GM12872 (cell line): Measurements from ENCODE around the gene MTA2.

Source experiments
- CTCF ChIP-seq: IDR thresholded peaks from 3 replicates; pipeline ENCODE4 v1.5.1; 2011; ENCODE audit warnings: low read depth, mild to moderate bottlenecking, low read length, moderate library complexity; ENCODE audit not compliant: insufficient read depth

MTA2 gene

DNA sequence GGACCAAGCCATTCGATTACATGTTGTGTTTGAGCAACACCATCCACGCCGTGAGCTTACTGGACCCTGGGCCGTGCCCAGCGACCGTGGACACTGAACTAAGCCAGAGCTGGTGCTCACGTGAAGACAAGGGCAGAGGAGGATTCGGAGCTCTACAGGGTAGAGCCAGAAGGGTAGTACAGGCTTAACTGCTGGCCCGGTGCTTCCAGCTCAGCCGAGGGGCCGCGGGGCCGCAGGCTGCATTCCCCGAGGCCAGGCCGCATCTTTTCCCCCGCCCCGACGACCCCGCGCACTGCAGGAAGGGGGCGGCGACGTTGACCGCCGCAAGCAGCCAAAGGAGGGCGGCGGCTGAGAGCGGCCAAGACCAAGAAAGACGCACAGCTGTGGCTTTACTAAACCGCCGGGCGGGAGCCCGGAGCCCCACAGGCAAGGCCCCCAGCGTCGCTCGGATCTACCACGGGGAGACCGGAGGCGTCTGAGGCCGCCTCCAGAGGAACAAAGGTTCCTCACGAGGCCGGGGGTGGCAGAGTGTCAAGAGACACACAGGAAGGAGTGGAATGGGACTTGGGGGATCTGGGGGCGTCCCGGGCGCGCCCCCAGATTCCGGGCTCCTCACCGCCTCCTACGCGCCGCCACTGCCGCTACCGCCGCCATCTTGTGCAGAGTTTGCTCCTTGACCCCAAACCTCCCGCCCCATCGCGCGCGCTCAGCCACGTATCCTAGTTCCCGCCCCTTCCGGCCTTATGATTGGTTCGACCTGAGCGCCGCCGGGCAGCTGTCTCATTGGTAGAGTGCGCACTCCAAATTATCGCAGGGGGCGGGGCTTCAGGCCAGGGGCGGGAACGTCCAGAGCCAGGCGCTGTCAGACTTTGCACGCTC lies 44.5 kb upstream of the MTA2 start, which contains the start of gene GANAB:
TSS of gene GANAB (minus strand) at position 668 of the 879 bp plus-strand sequence. CDS start at position 654, 14 bp downstream.
- no peak for TF ChIP-seq CTCF

DNA sequence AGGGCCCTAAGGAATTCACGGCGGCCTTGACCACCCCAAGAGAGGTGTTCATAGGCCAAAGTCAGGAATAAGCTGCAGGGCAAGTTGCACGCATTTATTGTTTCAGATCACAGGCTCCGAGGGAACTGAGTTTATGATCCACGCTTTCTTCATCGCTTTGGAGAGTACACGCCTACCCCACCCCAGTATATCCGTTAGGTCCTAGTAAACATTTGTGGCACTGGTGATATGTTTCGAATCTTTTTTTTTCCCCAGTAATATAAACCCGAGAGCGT lies 43.9 kb upstream of the MTA2 start:
- no peak for TF ChIP-seq CTCF

- TF ChIP-seq CTCF = no peak
These were observed 42.6 kb upstream of the MTA2 start for GRCh38 chr11:62644220-62644619.

- no peak for TF ChIP-seq CTCF
These were observed 30.8 kb upstream of the MTA2 start for GRCh38 chr11:62632492-62632891.

GRCh38 chr11:62627713-62628112 lies 26.0 kb upstream of the MTA2 start:
- no peak for TF ChIP-seq CTCF

DNA sequence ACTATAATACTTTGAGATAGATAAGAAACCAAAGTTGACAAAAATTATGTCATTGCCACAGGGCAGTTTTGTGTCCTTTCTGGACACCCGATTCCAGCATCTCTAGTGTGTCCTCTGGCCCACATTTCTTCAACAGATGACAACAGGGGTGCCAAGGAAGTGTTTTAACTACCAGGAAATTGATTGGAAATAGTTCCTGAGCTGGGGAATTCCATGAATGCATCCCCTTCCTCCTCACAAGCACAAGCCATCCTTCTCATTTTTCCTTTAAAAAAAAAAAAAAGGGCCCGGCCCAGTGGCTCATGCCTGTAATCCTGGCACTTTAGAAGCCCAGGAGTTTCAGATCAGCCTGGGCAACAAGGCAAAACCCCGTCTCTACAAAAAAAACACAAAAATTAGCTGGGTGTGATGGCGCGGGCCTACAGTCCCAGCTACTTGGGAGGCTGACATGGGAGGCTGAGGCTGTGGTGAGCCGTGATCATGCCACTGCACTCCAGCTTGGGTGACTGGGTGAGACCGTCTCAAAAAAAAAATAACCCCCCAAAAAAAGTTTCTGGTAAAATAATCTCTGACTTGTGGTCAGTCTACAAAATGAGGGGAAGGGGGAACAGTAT lies 20.9 kb upstream of the MTA2 start:
- no peak for TF ChIP-seq CTCF

GRCh38 chr11:62621567-62622470 lies 20.2 kb upstream of the MTA2 start, which contains the start of gene B3GAT3:
TSS of gene B3GAT3 (minus strand) at chr11:62621986. CDS start at chr11:62621947, 39 bp downstream.
- no peak for TF ChIP-seq CTCF
